ENCODE data around the gene AANAT.

- TF ChIP-seq CTCF (IDR thresholded peaks at IDR 0.05), result no peak
- no peak for TF ChIP-seq POLR2A (IDR thresholded peaks at IDR 0.05)
Observed at GRCh38 chr17:76484228-76484725, 16.9 kb downstream of the AANAT start.

Measured in adrenal gland (tissue), 5 donors.